Caki2 (cell line): Measurements from ENCODE around the gene APP. TPM values are rescaled to one million over a fixed set of nuclear protein-coding genes. Genes with fewer than 3 reads are reported as not detected.
"Not testable (repeated sequence)": the region's sequence is repeated elsewhere in the genome, so short reads cannot be mapped to it uniquely, and the experiment has no call there.

Source experiments
- DNase-seq: peaks from one replicate; pipeline ENCODE4 v3.0.0-alpha.2; 2015; ENCODE audit warnings: low read depth
- in situ Hi-C: cut with HindIII; loops from 2 replicates; pipeline ENCODE4 v1.10.0; 2016; ENCODE audit warnings: low sequenced_read_pairs, low pct_unique_long_range_greater_than_20kb, mixed read lengths
- total RNA-seq: library from RNA; depleted of rRNA; stranded (reverse); fragments of >200 nt; shearing (Covaris generic); gene quantifications from 2 replicates; pipeline ENCODE4 v1.2.3, GENCODE V29; 2014; ENCODE audit warnings: low replicate concordance

APP gene
- total RNA-seq, 1 experiment from 2014 or later, result 842 TPM

DNA sequence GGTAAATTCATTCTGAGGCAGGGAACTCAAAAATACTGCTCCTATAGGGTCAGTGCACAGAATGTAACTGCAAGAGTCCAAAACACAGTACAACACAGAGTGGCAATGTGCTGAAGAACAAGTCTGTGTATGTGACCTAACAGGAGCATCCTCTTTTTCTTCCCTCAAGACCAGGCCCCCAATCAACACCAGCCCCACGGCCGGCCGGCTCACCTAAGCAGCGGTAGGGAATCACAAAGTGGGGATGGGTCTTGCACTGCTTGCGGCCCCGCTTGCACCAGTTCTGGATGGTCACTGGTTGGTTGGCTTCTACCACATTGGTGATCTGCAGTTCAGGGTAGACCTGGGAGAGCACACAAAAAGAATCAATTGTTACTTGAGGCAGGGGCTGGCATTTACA is 80.8 kb downstream of the APP start:
- in situ Hi-C loops, result no loop called here
- no peak for DNase-seq

DNA sequence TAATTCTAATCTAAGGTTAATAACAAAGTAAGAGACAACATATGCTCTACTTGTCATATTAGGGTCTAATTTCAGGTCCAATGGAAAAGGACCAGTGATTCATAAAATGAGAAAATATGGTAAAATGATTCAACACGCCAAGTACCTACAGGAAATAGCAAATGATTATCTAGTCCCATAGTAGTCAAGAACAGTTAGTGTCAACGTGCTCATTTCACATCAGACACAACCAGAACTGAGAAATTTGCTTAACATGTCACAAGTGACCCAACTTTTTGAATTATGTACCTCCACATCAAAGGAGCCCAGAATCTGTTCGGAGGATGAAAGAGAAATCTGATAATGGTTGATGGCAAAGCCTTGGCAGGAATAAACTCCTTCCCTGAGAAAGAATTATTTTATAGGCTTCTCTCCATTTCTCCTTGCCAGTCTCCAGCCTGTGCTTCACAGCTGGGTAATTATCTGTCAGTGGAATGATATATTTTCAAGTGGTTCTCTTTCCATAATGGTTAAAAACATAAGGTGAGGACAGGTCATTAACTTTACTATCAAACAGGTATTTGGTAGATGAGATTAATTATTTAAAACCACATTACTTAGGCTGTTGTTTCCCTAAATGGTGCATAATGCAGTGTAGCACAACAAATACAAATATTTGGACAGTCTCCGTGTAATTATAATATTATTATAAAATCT is 83.2 kb downstream of the APP start:
- no peak for DNase-seq
- in situ Hi-C loops, result no loop called here

DNA sequence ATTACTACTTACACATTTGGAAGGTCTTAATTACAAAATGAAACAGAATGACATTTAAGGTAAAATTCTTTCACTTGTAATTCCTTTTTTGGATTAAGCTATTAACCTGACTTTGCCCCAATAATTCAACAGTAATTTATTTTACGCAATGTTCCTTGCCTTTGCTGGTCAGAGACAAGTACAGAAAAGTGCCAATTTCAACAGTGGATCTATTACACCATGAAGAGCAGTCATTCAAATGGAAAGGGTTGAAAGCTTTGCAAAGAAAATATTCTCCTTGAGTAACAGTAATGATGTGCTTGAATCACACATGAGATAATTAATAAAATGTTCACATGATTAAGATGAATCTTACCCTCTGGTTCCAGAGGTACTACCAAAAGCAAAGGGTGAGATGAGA is 84.7 kb downstream of the APP start:
- in situ Hi-C loops, result no loop called here
- no peak for DNase-seq

DNA sequence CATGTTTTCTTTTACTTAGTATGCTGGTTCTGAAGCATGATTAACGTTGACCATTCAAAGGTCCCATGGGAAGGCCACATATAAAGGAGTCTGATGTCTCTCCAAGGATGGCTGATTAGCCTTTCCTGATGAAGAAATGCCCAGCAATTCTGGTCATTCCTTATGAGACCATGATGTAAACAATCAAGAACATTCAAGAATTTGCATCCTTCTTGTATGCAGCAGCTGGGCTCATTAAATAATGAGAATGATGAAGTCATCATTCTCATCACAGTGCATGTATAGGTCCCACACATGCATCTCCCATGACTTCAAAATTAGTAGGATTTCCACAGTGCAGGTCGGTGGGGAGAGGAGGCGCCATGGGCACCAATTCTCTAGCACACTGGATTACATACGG is 85.4 kb downstream of the APP start:
- no peak for DNase-seq
- in situ Hi-C loops, result no loop called here

DNA sequence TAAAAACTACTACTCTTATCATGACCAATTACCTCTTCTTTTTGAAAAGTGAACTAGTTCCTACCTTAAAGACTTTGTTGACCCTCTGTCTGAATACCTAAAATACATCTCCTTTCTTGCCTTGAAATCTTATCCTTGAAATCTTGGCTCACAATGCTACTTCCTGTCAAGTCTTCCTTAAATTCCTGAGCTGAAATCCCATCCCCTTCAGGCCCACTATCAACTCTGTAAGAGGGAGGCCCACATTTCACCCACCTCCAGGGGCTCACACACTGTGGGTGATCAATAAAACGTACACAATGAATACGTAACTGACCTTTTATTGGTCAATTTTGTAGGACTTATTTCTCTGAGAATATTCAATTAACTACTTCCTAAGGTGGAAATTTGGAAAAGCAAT is 88.0 kb downstream of the APP start:
- DNase-seq, result no peak
- in situ Hi-C loops, result no loop called here

DNA sequence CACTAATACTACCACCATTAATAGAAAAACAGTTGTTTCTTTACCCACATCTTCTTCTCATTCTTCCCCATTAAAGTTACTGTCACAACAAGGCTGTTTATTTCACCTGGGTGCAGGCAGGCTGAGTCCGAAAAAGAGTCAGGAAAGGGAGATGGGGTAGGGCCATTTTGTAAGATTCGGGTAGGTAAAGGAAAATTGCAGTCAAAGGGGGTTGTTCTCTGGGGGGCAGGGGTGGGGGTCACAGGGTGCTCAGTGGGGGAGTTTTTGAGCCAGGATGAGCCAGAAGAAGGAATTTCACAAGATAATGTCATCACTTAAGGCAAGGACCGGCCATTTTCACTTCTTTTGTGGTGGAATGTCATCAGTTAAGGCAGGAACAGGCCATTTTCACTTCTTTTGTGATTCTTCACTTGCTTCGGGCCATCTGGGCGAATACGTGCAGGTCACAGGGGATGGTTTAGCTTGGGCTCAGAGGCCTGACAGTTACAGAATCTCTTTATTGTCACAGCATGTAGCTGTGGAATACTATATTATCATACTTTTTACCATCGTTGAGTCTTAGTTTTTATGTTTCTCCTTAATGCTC is 89.3 kb downstream of the APP start:
- in situ Hi-C loops, DNase-seq: not testable (repeated sequence)

DNA sequence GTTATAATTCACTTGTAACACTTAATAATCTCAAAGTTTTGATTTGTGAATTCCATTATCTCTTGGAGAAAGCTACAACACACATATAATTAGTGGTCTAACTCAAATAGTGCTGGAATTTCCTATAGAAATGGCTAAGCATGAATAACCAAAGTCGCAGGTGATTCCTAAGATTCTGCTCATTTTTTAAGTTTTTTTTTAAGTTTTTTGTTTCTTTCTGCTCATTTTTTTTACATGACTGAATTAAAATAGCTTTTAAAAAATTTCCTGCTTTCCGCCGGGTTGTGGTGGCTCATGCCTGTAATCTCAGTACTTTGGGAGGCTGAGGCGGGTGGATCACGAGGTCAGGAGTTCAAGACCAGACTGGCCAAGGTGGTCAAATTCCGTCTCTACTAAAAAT is 90.4 kb downstream of the APP start:
- in situ Hi-C loops, result no loop called here

DNA sequence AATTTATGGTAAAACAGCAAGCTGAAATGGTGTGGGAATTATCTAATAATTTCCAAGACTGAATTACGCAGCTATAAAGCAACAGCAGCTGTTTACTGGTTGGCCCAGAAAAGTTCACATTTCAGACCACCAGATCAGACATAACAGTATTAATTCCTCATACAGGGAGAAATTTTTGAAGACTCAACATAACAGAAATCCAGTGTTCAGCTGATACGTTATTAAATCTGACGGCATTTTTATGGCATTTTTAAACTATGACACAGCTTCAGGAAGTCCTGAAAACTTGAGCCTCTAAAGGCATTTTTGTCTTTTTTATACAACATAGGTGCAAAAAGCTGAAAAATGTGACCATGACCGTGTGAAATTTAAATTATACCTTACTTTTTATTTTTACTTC is 91.2 kb downstream of the APP start:
- DNase-seq, result no peak
- in situ Hi-C loops, result no loop called here

More for the DNA sequence above, 90.4 kb downstream of the APP start:
- DNase-seq, result no peak

DNA sequence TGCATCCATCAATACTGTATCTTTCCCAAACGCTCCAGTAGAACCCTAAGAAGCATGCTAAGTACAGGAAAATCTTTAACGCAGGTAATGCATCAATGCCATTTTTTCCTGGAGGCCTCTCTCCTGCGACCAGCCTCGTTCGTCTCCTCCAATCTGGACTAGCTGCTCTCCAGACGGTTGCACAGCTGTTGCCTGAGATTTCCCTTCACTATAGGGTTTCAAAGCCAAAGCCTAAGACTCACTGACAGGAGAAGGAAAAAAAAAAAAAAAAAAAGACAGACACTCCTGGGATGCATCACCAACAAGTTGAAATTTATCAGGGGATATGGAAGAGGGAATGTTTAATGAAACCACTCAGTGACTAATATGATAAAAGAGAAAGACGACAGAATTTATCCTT is 93.0 kb downstream of the APP start:
- in situ Hi-C loops, result no loop called here
- DNase-seq, result no peak

DNA sequence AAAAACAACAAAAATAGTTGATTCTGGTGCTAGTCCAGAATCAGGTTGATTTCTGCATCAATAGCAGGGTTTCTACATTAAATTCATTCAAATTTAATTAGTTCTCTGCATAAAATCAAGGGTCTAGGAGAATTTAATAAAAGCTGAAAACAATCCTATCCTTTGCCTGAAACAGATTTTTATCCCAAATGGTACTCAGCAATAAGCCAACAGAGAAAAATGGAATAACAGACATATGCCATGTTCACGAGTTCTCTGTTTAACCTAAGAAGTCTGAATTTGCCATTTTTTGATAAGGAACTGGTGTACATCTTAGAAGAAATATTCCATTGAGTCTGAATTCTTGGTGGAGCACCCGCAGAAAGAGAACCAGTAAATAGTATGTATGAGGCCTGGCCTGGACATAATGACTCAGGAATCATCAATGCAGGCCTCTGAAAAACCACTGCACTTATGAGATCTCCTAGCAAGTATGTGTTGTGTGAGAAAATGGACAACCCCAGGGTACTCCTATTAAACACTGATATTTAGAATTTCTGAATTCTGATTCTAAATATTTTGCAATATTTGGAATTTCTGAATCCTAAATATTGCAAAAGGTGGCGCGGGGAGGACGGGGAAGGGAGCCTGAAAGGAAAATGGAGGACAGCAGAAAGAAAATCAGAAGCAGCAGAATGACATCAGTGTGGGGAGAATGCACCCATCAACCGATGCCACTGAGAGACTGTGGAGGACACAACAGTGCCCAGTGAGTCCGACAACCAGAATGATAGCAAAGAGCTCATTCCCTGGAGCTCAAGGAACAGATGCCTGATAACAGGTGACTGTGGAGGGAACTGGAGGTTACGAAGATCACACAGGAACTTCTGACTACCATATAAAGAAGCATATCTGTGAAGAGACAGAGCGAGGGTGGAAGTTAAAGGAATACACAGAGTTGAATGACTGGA is 97.6 kb downstream of the APP start:
- no peak for DNase-seq
- in situ Hi-C loops, result no loop called here

DNA sequence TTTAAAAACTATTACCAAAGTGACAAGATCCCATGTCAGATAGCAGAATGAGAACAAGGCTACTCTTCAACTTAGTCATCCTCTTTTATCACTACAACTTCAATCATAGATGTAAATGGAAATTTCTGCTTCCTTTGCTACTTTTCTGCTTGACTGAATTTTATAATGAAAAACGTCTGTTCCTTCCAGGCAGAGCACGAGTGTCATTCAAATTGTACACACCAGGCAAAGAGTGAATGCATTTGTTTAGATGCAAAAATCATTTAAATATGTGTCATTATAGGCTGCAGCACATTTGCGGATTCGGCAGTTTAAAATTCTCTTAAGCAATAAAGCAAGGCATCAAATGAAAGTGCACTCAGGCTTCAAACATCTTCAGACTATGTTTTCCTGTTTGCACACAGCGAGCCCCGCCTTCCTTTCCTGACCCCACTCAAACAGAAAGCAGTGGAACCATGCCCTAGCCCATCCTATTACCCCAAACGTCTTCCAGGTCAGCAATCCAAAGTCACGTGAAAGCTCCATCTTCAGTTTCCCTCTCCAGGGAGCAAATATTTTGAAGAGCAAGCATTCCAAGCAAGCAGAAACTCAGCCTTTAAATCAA is 99.6 kb downstream of the APP start:
- in situ Hi-C loops, result no loop called here
- no peak for DNase-seq

DNA sequence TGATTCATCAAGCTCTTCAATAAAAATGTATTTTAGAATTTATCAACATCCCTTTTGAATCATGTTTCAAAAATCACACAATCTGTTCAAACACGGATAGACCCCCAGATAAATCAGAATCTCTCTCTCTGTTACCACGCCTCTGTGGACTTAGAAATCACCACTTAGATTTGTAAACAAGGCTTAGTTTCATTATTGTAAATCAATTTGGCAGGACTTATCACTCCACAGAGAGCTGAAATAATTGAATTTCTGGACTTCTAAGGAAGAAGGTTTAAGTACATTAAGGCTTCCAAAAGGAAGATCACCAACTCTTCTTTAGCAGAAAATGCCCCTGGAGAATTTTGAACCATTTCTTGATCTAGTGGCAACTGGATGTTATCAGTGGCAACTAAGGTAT is 100.4 kb downstream of the APP start:
- DNase-seq, result no peak
- in situ Hi-C loops, result no loop called here

DNA sequence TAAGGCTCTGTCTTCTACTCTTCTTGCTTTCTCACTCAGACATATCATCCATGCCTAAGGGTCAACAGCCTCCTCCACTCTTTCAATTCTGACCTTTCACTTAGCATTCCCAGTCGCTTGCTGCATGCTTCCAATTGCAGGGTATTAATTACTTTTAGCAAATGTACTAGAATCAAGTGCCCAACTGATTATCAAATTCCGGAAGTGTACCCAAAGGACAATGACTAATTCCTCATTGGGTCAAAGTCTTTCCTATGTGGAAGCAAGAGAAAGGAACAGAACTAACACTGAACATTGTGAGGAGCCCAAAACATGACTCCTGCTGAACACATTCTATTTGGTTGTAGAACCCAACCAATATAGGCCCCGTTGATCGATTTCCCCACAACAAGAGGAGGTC is 101.8 kb downstream of the APP start:
- no peak for DNase-seq
- in situ Hi-C loops, result no loop called here

DNA sequence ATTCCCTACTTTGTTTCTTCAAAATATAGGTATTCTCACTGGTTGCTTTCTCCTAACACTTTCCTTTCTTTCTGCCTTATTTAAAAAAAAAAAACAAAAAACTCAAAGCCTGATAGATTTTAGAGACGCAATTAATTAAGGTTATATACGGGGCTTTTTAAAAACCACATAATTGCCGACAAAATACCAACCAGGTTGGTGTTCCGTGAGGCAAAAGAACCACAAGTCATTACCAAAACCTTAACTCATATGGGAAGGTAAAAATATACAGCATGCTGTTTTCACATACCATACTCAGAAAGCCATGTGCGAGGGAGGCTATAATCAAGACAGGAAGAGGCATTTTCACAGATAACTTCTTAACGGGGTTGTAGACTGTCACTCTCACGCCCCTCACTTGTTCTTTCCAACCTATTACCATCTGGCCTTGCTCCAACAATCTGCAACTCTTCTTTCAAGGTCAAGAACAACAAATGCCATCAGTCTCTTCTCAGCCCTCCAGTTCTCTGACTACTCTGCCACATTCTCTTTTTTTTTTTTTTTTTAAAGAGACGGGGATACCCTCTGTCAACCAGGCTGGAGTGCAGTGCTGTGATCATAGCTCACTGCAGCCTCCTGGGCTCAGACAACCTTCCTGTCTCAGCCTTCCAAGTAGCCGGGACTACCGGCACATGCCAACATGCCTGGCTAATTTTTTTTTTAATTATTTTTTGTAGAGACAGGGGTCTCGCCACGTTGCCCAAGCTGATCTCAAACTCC is 102.6 kb downstream of the APP start:
- in situ Hi-C loops, result no loop called here
- peak; percentile 14 for DNase-seq

DNA sequence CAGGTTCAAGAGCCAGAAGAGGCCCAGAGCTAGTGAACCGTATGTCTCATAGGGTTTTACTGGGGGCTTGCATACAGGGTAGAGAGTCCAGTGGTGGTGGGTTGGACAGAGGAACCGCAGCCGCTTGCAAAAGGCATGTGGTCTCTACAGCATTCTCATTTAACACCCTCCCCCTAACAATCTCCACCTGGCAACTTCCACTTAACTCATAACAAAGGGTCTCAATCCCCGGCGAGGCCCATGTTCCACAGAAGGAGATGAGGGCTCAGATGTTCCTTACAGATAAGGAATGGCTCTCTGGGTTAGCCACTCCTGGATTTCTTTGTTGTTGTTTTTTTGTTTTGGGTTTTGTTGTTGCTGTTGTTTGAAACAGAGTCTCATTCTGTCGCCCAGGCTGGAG is 106.1 kb downstream of the APP start:
- in situ Hi-C loops, result no loop called here
- no peak for DNase-seq

DNA sequence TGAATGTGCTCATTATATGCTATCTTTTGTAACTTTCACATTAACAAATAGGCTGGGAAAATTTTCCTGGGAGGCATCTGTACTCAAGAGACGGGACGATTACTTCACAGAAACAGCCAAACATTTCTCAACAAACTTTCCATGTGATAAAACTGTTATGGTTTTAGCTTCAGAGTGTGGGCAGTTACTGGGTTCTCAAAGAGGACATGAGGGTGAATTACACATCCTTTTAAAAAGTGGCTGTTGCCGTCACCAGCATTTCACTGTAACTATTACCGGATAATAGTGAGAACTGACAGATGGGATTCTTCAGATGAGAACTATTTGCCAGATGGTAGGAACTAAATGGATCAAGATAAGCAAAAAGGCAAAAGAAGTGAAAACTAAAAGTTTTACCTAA is 109.1 kb downstream of the APP start:
- DNase-seq, result no peak
- in situ Hi-C loops, result no loop called here

DNA sequence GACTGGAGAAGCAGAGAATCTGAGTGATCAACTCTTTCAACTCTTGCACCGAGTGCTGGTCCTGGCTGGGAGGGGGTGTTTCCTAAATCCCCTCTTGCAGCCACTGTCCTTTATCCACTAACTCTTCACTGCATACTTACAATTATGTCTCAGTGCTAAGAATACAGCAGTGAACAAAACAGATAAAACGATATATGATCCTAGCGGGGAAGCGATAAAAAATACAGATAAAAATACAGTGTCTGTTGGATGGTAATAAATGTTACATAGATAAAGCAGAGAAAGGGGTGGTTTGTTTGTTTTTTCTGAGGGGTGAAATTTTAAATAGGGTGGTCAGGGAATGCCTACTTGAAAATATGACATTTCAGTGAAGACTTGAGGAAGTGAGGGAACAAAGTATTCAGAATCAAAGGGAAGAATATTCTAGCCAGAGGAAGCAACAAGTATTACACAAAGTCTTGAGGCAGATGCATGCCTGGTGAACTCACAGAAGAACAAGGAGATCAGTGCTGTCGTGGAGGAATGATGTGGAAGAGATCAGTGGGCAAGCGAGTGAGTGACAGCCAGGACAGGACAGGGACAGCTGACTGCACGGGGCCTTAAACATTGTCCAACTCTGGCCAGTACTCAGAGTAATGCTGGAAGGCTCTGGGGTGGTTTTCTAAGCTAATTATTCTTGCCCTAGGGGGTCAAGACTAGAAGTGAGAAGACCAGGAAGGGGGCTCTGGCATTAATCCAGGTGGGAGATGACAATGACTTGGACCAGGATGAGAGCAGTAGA is 110.0 kb downstream of the APP start:
- in situ Hi-C loops, result no loop called here

More for the DNA sequence above, 110.0 kb downstream of the APP start:
- DNase-seq, result no peak
